Ascending aorta (tissue), 2 donors: Measurements from ENCODE around the gene TMEM145. TPM values are rescaled to one million over a fixed set of nuclear protein-coding genes. Genes with fewer than 3 reads are reported as not detected.
"Not testable (repeated sequence)": the region's sequence is repeated elsewhere in the genome, so short reads cannot be mapped to it uniquely, and the experiment has no call there.

Experiments
- DNase-seq, 2 donors: peaks; one replicate each; pipeline ENCODE4 v3.0.0-alpha.2; 2019; ENCODE audit warnings: low spot score in 2 of 2
- H3K27ac ChIP-seq, 2 donors: fragments of 200-600 bp; sonication (generic); one replicate each; pipeline ENCODE4 v1.5.1; 2016 to 2017; ENCODE audit warnings: mild to moderate bottlenecking in 1 of 2
- H3K27me3 ChIP-seq: fragments of 200-600 bp; sonication (generic); one replicate; pipeline ENCODE4 v1.5.1; 2017
- H3K36me3 ChIP-seq, 2 donors: fragments of 200-600 bp; sonication (generic); one replicate each; pipeline ENCODE4 v1.5.1; 2016
- H3K4me1 ChIP-seq, 2 donors: fragments of 200-600 bp; sonication (generic); one replicate each; pipeline ENCODE4 v1.5.1; 2016 to 2017; ENCODE audit warnings: mild to moderate bottlenecking in 1 of 2
- H3K4me3 ChIP-seq, 2 donors: fragments of 200-600 bp; sonication (generic); one replicate each; pipeline ENCODE4 v1.5.1; 2016 to 2017; ENCODE audit warnings: mild to moderate bottlenecking in 1 of 2
- H3K9me3 ChIP-seq, 2 donors: fragments of 200-600 bp; sonication (generic); one replicate each; pipeline ENCODE4 v1.5.1; 2016
- intact Hi-C: fragments of 100-400 bp; cut with DNase I; formaldehyde crosslinking; loops from one replicate; pipeline ENCODE4 v1.15.1; 2023
- total RNA-seq: library from RNA; depleted of rRNA; stranded (reverse); fragments of >200 nt; gene quantifications from one replicate; pipeline ENCODE4 v1.1.0, GENCODE V29; 2016
- TF ChIP-seq, protein P1 (sequence below), 3 experiments: fragments of 200-600 bp in 2 of 3; fragments of 450-650 bp in 1 of 3; sonication (generic) in 2 of 3; IDR thresholded peaks; one replicate each; pipeline ENCODE4 v1.5.1; 2016 to 2019; ENCODE audit warnings: antibody characterized with exemption in 3 of 3, mild to moderate bottlenecking in 1 of 3, moderate library complexity in 1 of 3

Gene TMEM145
- total RNA-seq, 1 donor from 2014 or later, result not detected

- H3K4me1 ChIP-seq, result peaks cover 0 to 17% of the 10 kb centered on the region in 2 donors
- H3K36me3 ChIP-seq, result peaks cover 4 to 14% of the 10 kb centered on the region in 2 donors
- intact Hi-C loops, result no loop called here
- H3K27ac ChIP-seq, result no peak overlapping the region
- TF ChIP-seq, protein P1, sequence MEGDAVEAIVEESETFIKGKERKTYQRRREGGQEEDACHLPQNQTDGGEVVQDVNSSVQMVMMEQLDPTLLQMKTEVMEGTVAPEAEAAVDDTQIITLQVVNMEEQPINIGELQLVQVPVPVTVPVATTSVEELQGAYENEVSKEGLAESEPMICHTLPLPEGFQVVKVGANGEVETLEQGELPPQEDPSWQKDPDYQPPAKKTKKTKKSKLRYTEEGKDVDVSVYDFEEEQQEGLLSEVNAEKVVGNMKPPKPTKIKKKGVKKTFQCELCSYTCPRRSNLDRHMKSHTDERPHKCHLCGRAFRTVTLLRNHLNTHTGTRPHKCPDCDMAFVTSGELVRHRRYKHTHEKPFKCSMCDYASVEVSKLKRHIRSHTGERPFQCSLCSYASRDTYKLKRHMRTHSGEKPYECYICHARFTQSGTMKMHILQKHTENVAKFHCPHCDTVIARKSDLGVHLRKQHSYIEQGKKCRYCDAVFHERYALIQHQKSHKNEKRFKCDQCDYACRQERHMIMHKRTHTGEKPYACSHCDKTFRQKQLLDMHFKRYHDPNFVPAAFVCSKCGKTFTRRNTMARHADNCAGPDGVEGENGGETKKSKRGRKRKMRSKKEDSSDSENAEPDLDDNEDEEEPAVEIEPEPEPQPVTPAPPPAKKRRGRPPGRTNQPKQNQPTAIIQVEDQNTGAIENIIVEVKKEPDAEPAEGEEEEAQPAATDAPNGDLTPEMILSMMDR (IDR thresholded peaks at IDR 0.05), result no peak
- H3K9me3 ChIP-seq, result no peaks in the 10 kb centered on the region
- H3K27me3 ChIP-seq, result no peaks in the 10 kb centered on the region
- DNase-seq, result no peak
- H3K4me3 ChIP-seq, result no peak overlapping the region
Observed at GRCh38 chr19:42330241-42330711, 17.2 kb downstream of the TMEM145 start.

DNA sequence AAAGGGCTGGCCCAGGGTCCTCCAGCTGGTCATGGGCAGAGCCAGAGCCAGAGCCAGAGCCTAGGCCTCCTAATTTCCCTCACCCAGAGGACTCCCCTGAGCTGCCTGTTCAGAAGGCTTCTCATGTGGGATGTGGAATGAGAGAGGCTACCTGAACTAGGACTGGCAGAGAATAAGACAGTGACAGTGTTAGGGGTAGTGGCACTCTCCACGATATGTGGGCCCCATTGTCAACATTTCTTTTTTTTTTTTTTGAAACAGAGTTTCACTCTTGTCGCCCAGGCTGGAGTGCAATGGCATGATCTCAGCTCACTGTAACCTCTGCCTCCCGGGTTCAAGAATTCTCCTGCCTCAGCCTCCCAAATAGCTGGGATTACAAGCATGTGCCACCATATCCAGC is 18.2 kb downstream of the TMEM145 start:
- H3K4me3 ChIP-seq, H3K27ac ChIP-seq, DNase-seq, H3K27me3 ChIP-seq, intact Hi-C loops, H3K9me3 ChIP-seq: not testable (repeated sequence)
- peaks cover 10 to 21% of the 10 kb centered on the region in 2 donors for H3K36me3 ChIP-seq
- H3K4me1 ChIP-seq, result peaks cover 0 to 14% of the 10 kb centered on the region in 2 donors

DNA sequence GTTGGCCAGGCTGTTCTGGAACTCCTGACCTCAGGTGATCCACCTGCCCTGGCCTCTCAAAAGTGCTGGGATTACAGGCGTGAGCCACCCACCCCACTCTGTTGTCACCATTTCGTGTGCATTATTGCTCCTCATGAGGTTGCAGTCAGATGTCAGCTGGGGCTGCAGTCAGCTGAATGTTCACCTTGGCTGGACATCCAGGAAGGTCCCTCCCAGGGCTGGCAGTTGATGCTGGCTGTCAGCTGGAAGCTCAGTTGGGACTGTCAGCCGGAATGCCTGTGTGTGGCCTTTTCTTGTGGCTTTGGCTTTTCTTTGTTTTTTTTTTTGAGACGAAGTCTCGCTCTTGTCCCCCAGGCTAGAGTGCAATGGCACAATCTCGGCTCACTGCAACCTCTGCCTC is 18.9 kb downstream of the TMEM145 start:
- DNase-seq, result no peak
- intact Hi-C loops, result no loop called here
- TF ChIP-seq, protein P1 (IDR thresholded peaks at IDR 0.05), result no peak

DNA sequence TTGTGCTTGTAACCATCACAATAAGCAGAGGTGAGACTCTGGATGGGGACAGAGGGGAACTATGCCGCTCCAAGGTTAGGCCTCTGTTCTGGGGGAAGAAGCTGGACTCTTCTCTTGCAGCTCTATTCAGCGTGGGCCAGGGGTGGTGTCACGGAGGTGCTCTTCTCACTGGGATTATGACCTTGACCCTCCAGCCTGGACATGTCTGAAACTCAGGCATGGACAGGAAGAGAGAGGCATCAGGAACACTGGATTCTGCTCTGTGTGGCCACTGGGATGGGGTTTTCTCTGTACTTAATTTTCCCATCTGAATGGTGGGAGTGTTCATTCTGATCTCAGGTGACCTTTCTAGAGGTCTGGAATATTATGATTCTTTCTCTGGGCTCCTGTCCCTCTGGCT is 19.9 kb downstream of the TMEM145 start:
- TF ChIP-seq, protein P1 (IDR thresholded peaks at IDR 0.05), result no peak
- Histone ChIP-seq H3K36me3 (peaks cover 18 to 35% of the 10 kb centered on the region in 2 donors), H3K4me1 (peaks cover 0 to 2% of the 10 kb centered on the region in 2 donors), H3K27ac (no peak overlapping the region), H3K27me3 (no peaks in the 10 kb centered on the region), H3K4me3 (no peak overlapping the region), H3K9me3 (no peaks in the 10 kb centered on the region)
- intact Hi-C loops, result no loop called here
- DNase-seq, result no peak

More for the DNA sequence above, 18.9 kb downstream of the TMEM145 start:
- no peaks in the 10 kb centered on the region for H3K9me3 ChIP-seq
- H3K36me3 ChIP-seq, result peaks cover 17 to 28% of the 10 kb centered on the region in 2 donors
- H3K27ac ChIP-seq, result no peak overlapping the region
- H3K4me1 ChIP-seq, result peaks cover 0 to 8% of the 10 kb centered on the region in 2 donors
- H3K27me3 ChIP-seq, result no peaks in the 10 kb centered on the region
- H3K4me3 ChIP-seq, result no peak overlapping the region

GRCh38 chr19:42333975-42334696 is 21.0 kb downstream of the TMEM145 start:
- TF ChIP-seq, protein P1 (IDR thresholded peaks at IDR 0.05), result no peak
- Histone ChIP-seq H3K27me3 (no peaks in the 10 kb centered on the region), H3K27ac (no peak overlapping the region), H3K36me3 (peaks cover 18 to 40% of the 10 kb centered on the region in 2 donors), H3K4me1 (no peaks in the 10 kb centered on the region), H3K9me3 (no peaks in the 10 kb centered on the region), H3K4me3 (no peak overlapping the region)
- DNase-seq, result no peak
- intact Hi-C loops, result no loop called here

GRCh38 chr19:42334697-42335373 is 21.7 kb downstream of the TMEM145 start:
- Histone ChIP-seq H3K27me3 (no peaks in the 10 kb centered on the region), H3K4me3 (no peak overlapping the region), H3K9me3 (no peaks in the 10 kb centered on the region), H3K36me3 (peaks cover 18 to 40% of the 10 kb centered on the region in 2 donors), H3K4me1 (no peaks in the 10 kb centered on the region), H3K27ac (no peak overlapping the region)
- no peak for DNase-seq
- TF ChIP-seq, protein P1 (IDR thresholded peaks at IDR 0.05), result no peak
- intact Hi-C loops, result no loop called here
